PC-3 (cell line): Measurements from ENCODE around the gene HYAL1.

Experiments used
- EZH2 ChIP-seq: fragments of 300-600 bp; sonication (generic); IDR thresholded peaks from one replicate; pipeline ENCODE4 v1.6.1; 2017; ENCODE audit warnings: antibody characterized with exemption, mild to moderate bottlenecking, low read length; ENCODE audit not compliant: unreplicated experiment
- TF ChIP-seq, protein P1 (sequence below): fragments of 300-600 bp; sonication (generic); conservative IDR thresholded peaks from 2 replicates; pipeline ENCODE4 v1.5.1; 2017; ENCODE audit warnings: antibody characterized with exemption, low read depth, mild to moderate bottlenecking, low read length

DNA sequence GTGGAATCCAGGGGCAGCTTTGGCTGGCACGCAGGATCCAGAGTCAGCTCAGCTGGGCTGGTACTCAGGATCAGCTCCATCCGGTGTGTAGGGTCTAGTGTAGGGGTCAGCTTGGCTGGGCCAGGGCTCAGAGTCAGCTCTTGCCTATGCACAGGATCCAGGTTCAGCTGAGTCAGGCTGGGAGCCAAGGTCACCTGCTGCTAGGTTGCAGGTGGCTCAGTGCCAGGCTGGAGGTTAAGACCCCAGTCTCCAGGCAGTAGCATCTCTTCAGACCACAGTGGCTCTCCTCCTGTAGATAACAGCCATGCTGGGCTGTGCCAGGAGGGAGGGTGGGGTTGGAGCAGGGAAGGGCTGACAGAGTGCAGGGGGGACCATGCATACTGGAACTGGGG is 6.0 kb downstream of the HYAL1 start:
- TF ChIP-seq, protein P1, sequence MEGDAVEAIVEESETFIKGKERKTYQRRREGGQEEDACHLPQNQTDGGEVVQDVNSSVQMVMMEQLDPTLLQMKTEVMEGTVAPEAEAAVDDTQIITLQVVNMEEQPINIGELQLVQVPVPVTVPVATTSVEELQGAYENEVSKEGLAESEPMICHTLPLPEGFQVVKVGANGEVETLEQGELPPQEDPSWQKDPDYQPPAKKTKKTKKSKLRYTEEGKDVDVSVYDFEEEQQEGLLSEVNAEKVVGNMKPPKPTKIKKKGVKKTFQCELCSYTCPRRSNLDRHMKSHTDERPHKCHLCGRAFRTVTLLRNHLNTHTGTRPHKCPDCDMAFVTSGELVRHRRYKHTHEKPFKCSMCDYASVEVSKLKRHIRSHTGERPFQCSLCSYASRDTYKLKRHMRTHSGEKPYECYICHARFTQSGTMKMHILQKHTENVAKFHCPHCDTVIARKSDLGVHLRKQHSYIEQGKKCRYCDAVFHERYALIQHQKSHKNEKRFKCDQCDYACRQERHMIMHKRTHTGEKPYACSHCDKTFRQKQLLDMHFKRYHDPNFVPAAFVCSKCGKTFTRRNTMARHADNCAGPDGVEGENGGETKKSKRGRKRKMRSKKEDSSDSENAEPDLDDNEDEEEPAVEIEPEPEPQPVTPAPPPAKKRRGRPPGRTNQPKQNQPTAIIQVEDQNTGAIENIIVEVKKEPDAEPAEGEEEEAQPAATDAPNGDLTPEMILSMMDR: no peak
- TF ChIP-seq EZH2: no peak
